K562 (cell line): ENCODE results near the gene IMMP2L. TPM values are rescaled to one million over a fixed set of nuclear protein-coding genes. Genes with fewer than 3 reads are reported as not detected.

Experiments used
- ATAC-seq: fragments of 200-7000 bp; cut with Tn5 transposase; 3 replicates; pipeline ENCODE4 v1.9.1; 2020; ENCODE audit warnings: moderate library complexity
- BruUV-seq: library from RNA; stranded (reverse); fragments of 400-500 nt; replicated peaks from 2 replicates; lab custom pipeline; 2021; lab: Mats Ljungman, UMichigan
- CTCF ChIA-PET: fragments of 300-600 bp; formaldehyde crosslinking; extraction: SDS; loops from one replicate; lab custom pipeline; 2021; ENCODE audit warnings: low intra/inter-chr PET ratio; lab: Yijun Ruan, JAX
- POLR2A ChIA-PET: fragments of 300-600, 350-650 bp; sonication (Branson Sonifier 250); formaldehyde crosslinking; extraction: SDS; loops from one replicate; lab custom pipeline; 2021; ENCODE audit warnings: antibody characterized with exemption, inconsistent platforms; lab: Yijun Ruan, JAX
- DNase-seq, 4 experiments: peaks; one replicate each; pipeline versions ENCODE4 v3.0.0 to v3.0.0-alpha.2; 2011 to 2018; ENCODE audit warnings: low spot score in 3 of 4, mixed read lengths in 3 of 4; ENCODE audit errors: extremely low read depth in 1 of 4
- FAIRE-seq: peaks from 2 replicates; lab custom pipeline; 2011; peaks lifted over from hg19 to GRCh38; lab: Jason Lieb, UNC
- H2AFZ ChIP-seq: 2 replicates; pipeline ENCODE4 v1.6.0; 2011; ENCODE audit warnings: low read depth, low read length, control low read depth, inconsistent platforms
- H3K27ac ChIP-seq: fragments of 200-600 bp; 3 replicates; pipeline ENCODE4 v1.8.0; 2011; ENCODE audit warnings: low read depth, mild to moderate bottlenecking, control low read depth, inconsistent platforms, low read length, moderate library complexity, mixed read lengths; ENCODE audit errors: extremely low read depth
- H3K27me3 ChIP-seq, 2 experiments: fragments of 300-600 bp in 1 of 2; 2 replicates in 1 of 2; 3 replicates in 1 of 2; pipeline versions ENCODE4 v1.6.0 to v1.8.0; 2011; ENCODE audit warnings: inconsistent platforms in 2 of 2, low read length in 2 of 2, mild to moderate bottlenecking in 1 of 2, mixed read lengths in 1 of 2, moderate library complexity in 1 of 2; ENCODE audit not compliant: control insufficient read depth in 2 of 2, insufficient read depth in 2 of 2
- H3K36me3 ChIP-seq: fragments of 300-600 bp; 3 replicates; pipeline ENCODE4 v1.8.0; 2011; ENCODE audit warnings: mild to moderate bottlenecking, low read length, inconsistent platforms; ENCODE audit not compliant: control insufficient read depth, insufficient read depth
- H3K4me1 ChIP-seq, 2 experiments: fragments of 200-600 bp in 1 of 2; replicated peaks in 1 of 2; 2 replicates in 1 of 2; 3 replicates in 1 of 2; pipeline versions ENCODE4 v1.5.1 to v1.8.0; 2011; ENCODE audit warnings: inconsistent platforms in 2 of 2, low read length in 2 of 2, mild to moderate bottlenecking in 1 of 2, mixed read lengths in 1 of 2, moderate library complexity in 1 of 2; ENCODE audit not compliant: control insufficient read depth in 2 of 2, insufficient read depth in 2 of 2
- H3K4me2 ChIP-seq: 2 replicates; pipeline ENCODE4 v1.6.1; 2011; ENCODE audit warnings: low read length, control low read depth, inconsistent platforms, mixed read lengths; ENCODE audit not compliant: insufficient read depth
- H3K4me3 ChIP-seq: fragments of 200-600 bp; sonication (generic), shearing (Covaris generic); 2 replicates; pipeline ENCODE4 v1.5.1; 2016; ENCODE audit warnings: control low read depth, inconsistent platforms
- H3K79me2 ChIP-seq: fragments of 200-600 bp; 3 replicates; pipeline ENCODE4 v1.8.0; 2011; ENCODE audit warnings: low read length, inconsistent platforms; ENCODE audit not compliant: control insufficient read depth, insufficient read depth
- H3K9ac ChIP-seq, 2 experiments: 2 replicates each; pipeline versions ENCODE4 v1.6.0 to v1.6.1; 2011; ENCODE audit warnings: low read depth in 2 of 2, low read length in 2 of 2, control low read depth in 1 of 2, inconsistent platforms in 1 of 2, mild to moderate bottlenecking in 1 of 2, mixed read lengths in 1 of 2; ENCODE audit not compliant: insufficient read depth in 1 of 2
- H3K9me1 ChIP-seq: one replicate; pipeline ENCODE4 v1.6.0; 2011; ENCODE audit warnings: inconsistent platforms, mild to moderate bottlenecking, low read length, moderate library complexity; ENCODE audit not compliant: control insufficient read depth, insufficient read depth
- H3K9me3 ChIP-seq: replicated peaks from 2 replicates; pipeline ENCODE4 v1.5.1; 2011; ENCODE audit warnings: low read depth, low read length, inconsistent platforms; ENCODE audit not compliant: control insufficient read depth, insufficient read depth
- H4K20me1 ChIP-seq: replicated peaks from 2 replicates; pipeline ENCODE4 v1.6.1; 2011; ENCODE audit warnings: low read length, inconsistent platforms, mixed read lengths; ENCODE audit not compliant: control insufficient read depth, insufficient read depth
- GTF2E2 ChIP-seq: fragments of 200-800 bp; sonication (Bioruptor generic); IDR thresholded peaks from 2 replicates; pipeline ENCODE4 v1.6.1; 2016; ENCODE audit warnings: missing genetic modification characterization, missing compliant biosample characterization
- NUFIP1 ChIP-seq: fragments of 450-650 bp; IDR thresholded peaks from 2 replicates; pipeline ENCODE4 v1.6.1; 2018; ENCODE audit not compliant: partially characterized antibody
- RBFOX2 ChIP-seq: fragments of 200-400 bp; formaldehyde crosslinking; IDR thresholded peaks from 2 replicates; pipeline ENCODE4 v1.6.1; 2017; ENCODE audit warnings: low read depth, mild to moderate bottlenecking, low read length, moderate library complexity
- SIN3B ChIP-seq: fragments of 450-650 bp; IDR thresholded peaks from 2 replicates; pipeline ENCODE4 v1.6.1; 2017; ENCODE audit warnings: low read depth, mild to moderate bottlenecking, moderate library complexity
- SMAD4 ChIP-seq: fragments of 250-450 bp; sonication (Bioruptor Pico); conservative IDR thresholded peaks from 2 replicates; pipeline ENCODE4 v1.8.0; 2021; ENCODE audit warnings: inconsistent platforms, mild to moderate bottlenecking, moderate library complexity
- TRIM24 ChIP-seq, 2 experiments: fragments of 450-650 bp; IDR thresholded peaks; 2 replicates each; pipeline ENCODE4 v1.6.1; 2016
- WHSC1 ChIP-seq: IDR thresholded peaks from one replicate; pipeline ENCODE4 v1.6.1; 2012; ENCODE audit warnings: low read length, control low read depth, inconsistent platforms
- ZNF316 ChIP-seq: fragments of 450-650 bp; IDR thresholded peaks from 2 replicates; pipeline ENCODE4 v1.6.1; 2016
- in situ Hi-C: fragments of 300-500 bp; cut with MboI; formaldehyde crosslinking; loops from 4 replicates; pipeline ENCODE4 v1.15.0; 2018; ENCODE audit warnings: inconsistent platforms, mixed read lengths
- intact Hi-C: fragments of 100-400 bp; cut with micrococcal nuclease; formaldehyde crosslinking; loops from 2 replicates; pipeline ENCODE4 v1.14.2; 2022
- polyA plus RNA-seq, 8 experiments: library from polyadenylated mRNA; depleted of rRNA in 4 of 8; stranded (reverse) in 5 of 8; unstranded in 3 of 8; fragments of >200 nt; fragmentation: Nextera tagmentation in 2 of 8; fragmentation: Illumina TruSeq in 1 of 8; extraction: Ambion mirVana in 2 of 8; extraction: Trizol in 1 of 8; gene quantifications; 2 replicates each; pipeline versions ENCODE4 v1.2.1 to v1.2.3, GENCODE V29; 2011 to 2014; ENCODE audit warnings: inconsistent platforms in 1 of 8, missing spikeins in 1 of 8
- total RNA-seq, 7 experiments: library from RNA; depleted of rRNA in 6 of 7; stranded (reverse); fragments of >200 nt in 6 of 7; fragmentation: Illumina TruSeq in 2 of 7; extraction: Trizol in 2 of 7; gene quantifications; 2 replicates each; pipeline versions ENCODE4 v1.2.1 to v1.2.3, GENCODE V29; 2011 to 2021; ENCODE audit warnings: low replicate concordance in 1 of 7
- TF ChIP-seq, protein P1 (sequence below): sonication (generic); formaldehyde crosslinking; IDR thresholded peaks from 2 replicates; pipeline ENCODE4 v1.8.0; 2022; ENCODE audit warnings: missing genetic modification reagents, mild to moderate bottlenecking, borderline replicate concordance
- TF ChIP-seq, protein P2 (sequence below): fragments of 250-450 bp; sonication (Bioruptor Pico); IDR thresholded peaks from 2 replicates; pipeline ENCODE4 v1.8.0; 2022; ENCODE audit warnings: moderate library complexity, mild to moderate bottlenecking, inconsistent platforms
- TF ChIP-seq, protein P3 (sequence below): fragments of 200-800 bp; sonication (Bioruptor generic); IDR thresholded peaks from 2 replicates; pipeline ENCODE4 v1.6.1; 2017; ENCODE audit warnings: missing genetic modification characterization, missing compliant biosample characterization
- TF ChIP-seq, protein P4 (sequence below): fragments of 450-650 bp; formaldehyde crosslinking; IDR thresholded peaks from 2 replicates; pipeline ENCODE4 v1.4.0; 2020; ENCODE audit warnings: mild to moderate bottlenecking, moderate library complexity

Gene IMMP2L
- total and polyA plus RNA-seq, 9 of the 15 experiments (the other 6 are each of a cell fraction or from before 2014, with no cell fraction given) = 29.7 to 116 (median 53.0) TPM

DNA sequence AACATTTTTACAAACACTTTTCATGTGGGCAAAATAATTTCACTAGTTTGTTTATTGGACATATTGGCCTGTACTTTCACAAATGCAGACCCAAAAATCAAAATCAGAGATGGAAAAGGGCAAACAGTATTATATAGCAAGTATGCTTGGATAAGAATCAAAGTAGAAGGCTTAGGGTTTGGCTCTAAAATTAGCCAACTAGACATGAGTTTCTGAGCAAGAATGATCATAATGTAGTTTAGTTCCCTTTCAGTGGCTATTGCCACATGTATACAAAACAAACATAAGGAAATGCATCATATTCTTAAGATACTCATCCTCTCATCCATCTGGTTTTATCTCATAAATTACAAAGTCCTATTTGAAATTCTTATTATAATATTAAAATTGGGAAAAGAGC lies 132.5 kb downstream of the IMMP2L start:
- H3K9ac ChIP-seq = no peak overlapping the region
- no TSS peak for BruUV-seq
- TF ChIP-seq NUFIP1 = no peak
- TF ChIP-seq, protein P1, sequence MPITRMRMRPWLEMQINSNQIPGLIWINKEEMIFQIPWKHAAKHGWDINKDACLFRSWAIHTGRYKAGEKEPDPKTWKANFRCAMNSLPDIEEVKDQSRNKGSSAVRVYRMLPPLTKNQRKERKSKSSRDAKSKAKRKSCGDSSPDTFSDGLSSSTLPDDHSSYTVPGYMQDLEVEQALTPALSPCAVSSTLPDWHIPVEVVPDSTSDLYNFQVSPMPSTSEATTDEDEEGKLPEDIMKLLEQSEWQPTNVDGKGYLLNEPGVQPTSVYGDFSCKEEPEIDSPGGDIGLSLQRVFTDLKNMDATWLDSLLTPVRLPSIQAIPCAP = no peak
- TF ChIP-seq, protein P2, sequence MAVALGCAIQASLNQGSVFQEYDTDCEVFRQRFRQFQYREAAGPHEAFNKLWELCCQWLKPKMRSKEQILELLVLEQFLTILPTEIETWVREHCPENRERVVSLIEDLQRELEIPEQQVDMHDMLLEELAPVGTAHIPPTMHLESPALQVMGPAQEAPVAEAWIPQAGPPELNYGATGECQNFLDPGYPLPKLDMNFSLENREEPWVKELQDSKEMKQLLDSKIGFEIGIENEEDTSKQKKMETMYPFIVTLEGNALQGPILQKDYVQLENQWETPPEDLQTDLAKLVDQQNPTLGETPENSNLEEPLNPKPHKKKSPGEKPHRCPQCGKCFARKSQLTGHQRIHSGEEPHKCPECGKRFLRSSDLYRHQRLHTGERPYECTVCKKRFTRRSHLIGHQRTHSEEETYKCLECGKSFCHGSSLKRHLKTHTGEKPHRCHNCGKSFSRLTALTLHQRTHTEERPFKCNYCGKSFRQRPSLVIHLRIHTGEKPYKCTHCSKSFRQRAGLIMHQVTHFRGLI (CRISPR knock-in tag) = no peak
- no peak for TF ChIP-seq TRIM24 (IDR thresholded peaks at IDR 0.05)
- TF ChIP-seq SMAD4 (CRISPR knock-in tag) = no peak
- TF ChIP-seq, protein P3, sequence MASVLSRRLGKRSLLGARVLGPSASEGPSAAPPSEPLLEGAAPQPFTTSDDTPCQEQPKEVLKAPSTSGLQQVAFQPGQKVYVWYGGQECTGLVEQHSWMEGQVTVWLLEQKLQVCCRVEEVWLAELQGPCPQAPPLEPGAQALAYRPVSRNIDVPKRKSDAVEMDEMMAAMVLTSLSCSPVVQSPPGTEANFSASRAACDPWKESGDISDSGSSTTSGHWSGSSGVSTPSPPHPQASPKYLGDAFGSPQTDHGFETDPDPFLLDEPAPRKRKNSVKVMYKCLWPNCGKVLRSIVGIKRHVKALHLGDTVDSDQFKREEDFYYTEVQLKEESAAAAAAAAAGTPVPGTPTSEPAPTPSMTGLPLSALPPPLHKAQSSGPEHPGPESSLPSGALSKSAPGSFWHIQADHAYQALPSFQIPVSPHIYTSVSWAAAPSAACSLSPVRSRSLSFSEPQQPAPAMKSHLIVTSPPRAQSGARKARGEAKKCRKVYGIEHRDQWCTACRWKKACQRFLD = no peak
- no peak for TF ChIP-seq GTF2E2
- TF ChIP-seq, protein P4, sequence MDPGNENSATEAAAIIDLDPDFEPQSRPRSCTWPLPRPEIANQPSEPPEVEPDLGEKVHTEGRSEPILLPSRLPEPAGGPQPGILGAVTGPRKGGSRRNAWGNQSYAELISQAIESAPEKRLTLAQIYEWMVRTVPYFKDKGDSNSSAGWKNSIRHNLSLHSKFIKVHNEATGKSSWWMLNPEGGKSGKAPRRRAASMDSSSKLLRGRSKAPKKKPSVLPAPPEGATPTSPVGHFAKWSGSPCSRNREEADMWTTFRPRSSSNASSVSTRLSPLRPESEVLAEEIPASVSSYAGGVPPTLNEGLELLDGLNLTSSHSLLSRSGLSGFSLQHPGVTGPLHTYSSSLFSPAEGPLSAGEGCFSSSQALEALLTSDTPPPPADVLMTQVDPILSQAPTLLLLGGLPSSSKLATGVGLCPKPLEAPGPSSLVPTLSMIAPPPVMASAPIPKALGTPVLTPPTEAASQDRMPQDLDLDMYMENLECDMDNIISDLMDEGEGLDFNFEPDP (CRISPR knock-in tag) = no peak
- TF ChIP-seq SIN3B = no peak
- TF ChIP-seq RBFOX2 = no peak
- no peak for TF ChIP-seq WHSC1
- TF ChIP-seq ZNF316 = no peak
- H3K4me2 ChIP-seq = no peak overlapping the region
- peaks cover 12% of the 10 kb centered on the region; the same call in 2 of the 3 replicates for H3K36me3 ChIP-seq
- H2AFZ ChIP-seq = no peak overlapping the region
- H4K20me1 ChIP-seq = no peaks in the 10 kb centered on the region
- ATAC-seq (no peak), FAIRE-seq (no peak), DNase-seq (no peak)
- no peaks in the 10 kb centered on the region for H3K27me3 ChIP-seq
- H3K4me3 ChIP-seq = no peak overlapping the region
- H3K79me2 ChIP-seq = no peaks in the 10 kb centered on the region; the same call in 2 of the 3 replicates
- intact Hi-C loops = no loop called here
- H3K9me1 ChIP-seq = no peaks in the 10 kb centered on the region
- in situ Hi-C loops = no loop called here
- H3K27ac ChIP-seq = no peak overlapping the region
- CTCF ChIA-PET = no interaction called here
- H3K4me1 ChIP-seq = no peaks in the 10 kb centered on the region
- peaks cover 20% of the 10 kb centered on the region for H3K9me3 ChIP-seq
- POLR2A ChIA-PET = interaction anchor here (0.7 kb wide), 2 partner anchors 26 to 903 kb away, joined by 3 to 4 read pairs; no protein-coding TSS in a partner anchor
